ENCODE results near the gene CYTH1. TPM values are rescaled to one million over a fixed set of nuclear protein-coding genes. Genes with fewer than 3 reads are reported as not detected.

Gene CYTH1
- total and polyA plus RNA-seq, 2 donors (not counting 1 experiment from before 2014, with no cell fraction given) = 255 to 353 TPM

GRCh38 chr17:78706271-78706915 lies 75.7 kb downstream of the CYTH1 start:
- DNase-seq = peak; percentile 76
- peaks cover 19 to 77% of the 10 kb centered on the region in 2 experiments for H3K36me3 ChIP-seq (replicated peaks in 1 of 2; ENCODE audit: control extremely low read depth in 1 of 2, control insufficient read depth in 1 of 2, extremely low read depth in 1 of 2, insufficient read depth in 2 of 2, low read length in 1 of 2)
- peaks cover 49% of the 10 kb centered on the region for H3K4me1 Mint-ChIP-seq
- H3K27me3 Mint-ChIP-seq = no peaks in the 10 kb centered on the region
- H3K9me3 ChIP-seq (ENCODE audit: control extremely low read depth in 1 of 3, control insufficient read depth in 2 of 3, insufficient read depth in 1 of 3, low read length in 2 of 3) = no peaks in the 10 kb centered on the region
- H3K9ac ChIP-seq (ENCODE audit: low read length) = no peak overlapping the region
- peaks cover 39 to 52% of the 10 kb centered on the region in 2 donors for H3K4me1 ChIP-seq (ENCODE audit: control insufficient read depth in 2 of 2, insufficient read depth in 2 of 2, low read length in 2 of 2)
- no peak overlapping the region for H3K4me3 ChIP-seq (ENCODE audit: control extremely low read depth in 1 of 5, extremely low read depth in 1 of 5, insufficient read depth in 1 of 5, low read depth in 2 of 5, low read length in 4 of 5)
- peak; percentile 86 for ATAC-seq (ENCODE audit: low read depth)
- 53% methylated on average over 7 of the region's 10 CpGs for WGBS (ENCODE audit: insufficient coverage)
- peaks cover 94% of the 10 kb centered on the region for H3K79me2 ChIP-seq (ENCODE audit: control insufficient read depth, insufficient read depth, low read length)
- no peak for TF ChIP-seq CTCF (IDR thresholded peaks at IDR 0.05)
- TF ChIP-seq EZH2 (IDR thresholded peaks at IDR 0.05; ENCODE audit: borderline replicate concordance, insufficient read depth, low read depth, low read length, poor library complexity, severe bottlenecking) = no peak
- no peak overlapping the region for H3K4me2 ChIP-seq (replicated peaks; ENCODE audit: low read depth, low read length, poor library complexity, severe bottlenecking)
- H3K27ac Mint-ChIP-seq = peak overlapping the region; percentile 63
- H3K27me3 ChIP-seq (replicated peaks in 1 of 4; ENCODE audit: control extremely low read depth in 1 of 4, control insufficient read depth in 3 of 4, insufficient read depth in 4 of 4, low read length in 3 of 4) = no peaks in the 10 kb centered on the region
- H2AFZ ChIP-seq (ENCODE audit: insufficient read depth, low read depth, low read length, poor library complexity, severe bottlenecking) = no peak overlapping the region
- intact Hi-C loops (cut with micrococcal nuclease) = loop anchor here (1.0 to 5.0 kb wide), 4 partner anchors 8 to 91 kb away; partner anchors contain the start of gene CYTH1
- H3K27ac ChIP-seq (ENCODE audit: low read length in 2 of 2) = peak overlapping the region; percentile 45 to 82
- peak overlapping the region; percentile 37 for H3K4me3 Mint-ChIP-seq
- peaks cover 98% of the 10 kb centered on the region for H4K20me1 ChIP-seq (ENCODE audit: control insufficient read depth, insufficient read depth, low read length, poor library complexity, severe bottlenecking)
- H3K9me3 Mint-ChIP-seq (ENCODE audit: insufficient read depth) = no peaks in the 10 kb centered on the region
- ChIA-PET CTCF (interaction anchor here (0.8 to 7.0 kb wide), 14 partner anchors 11 to 209 kb away, joined by 3 to 65 read pairs (median 3); no protein-coding TSS in a partner anchor), POLR2A (interaction anchor here (0.5 to 1.6 kb wide), 5 partner anchors 10 to 76 kb away, joined by 3 to 10 read pairs (median 8); no protein-coding TSS in a partner anchor)

- H3K4me2 ChIP-seq (replicated peaks; ENCODE audit: low read depth, low read length, poor library complexity, severe bottlenecking) = no peak overlapping the region
- no peaks in the 10 kb centered on the region for H3K9me3 Mint-ChIP-seq (ENCODE audit: insufficient read depth)
- peaks cover 31 to 43% of the 10 kb centered on the region in 2 donors for H3K4me1 ChIP-seq (ENCODE audit: control insufficient read depth in 2 of 2, insufficient read depth in 2 of 2, low read length in 2 of 2)
- ATAC-seq (ENCODE audit: low read depth) = no peak
- peaks cover 41% of the 10 kb centered on the region for H3K4me1 Mint-ChIP-seq
- no peak overlapping the region for H3K4me3 ChIP-seq (ENCODE audit: control extremely low read depth in 1 of 5, extremely low read depth in 1 of 5, insufficient read depth in 1 of 5, low read depth in 2 of 5, low read length in 4 of 5)
- no peak overlapping the region for H2AFZ ChIP-seq (ENCODE audit: insufficient read depth, low read depth, low read length, poor library complexity, severe bottlenecking)
- intact Hi-C loops (cut with micrococcal nuclease) = loop anchor here (5.0 kb wide), 2 partner anchors 77 to 92 kb away; partner anchors contain the start of gene CYTH1
- 95% methylated on average over 3 of the region's 4 CpGs for WGBS (ENCODE audit: insufficient coverage)
- peaks cover 23 to 87% of the 10 kb centered on the region in 2 experiments for H3K36me3 ChIP-seq (replicated peaks in 1 of 2; ENCODE audit: control extremely low read depth in 1 of 2, control insufficient read depth in 1 of 2, extremely low read depth in 1 of 2, insufficient read depth in 2 of 2, low read length in 1 of 2)
- no peak overlapping the region for H3K4me3 Mint-ChIP-seq
- no peak overlapping the region for H3K9ac ChIP-seq (ENCODE audit: low read length)
- TF ChIP-seq CTCF (IDR thresholded peaks at IDR 0.05) = no peak
- no peak for TF ChIP-seq EZH2 (IDR thresholded peaks at IDR 0.05; ENCODE audit: borderline replicate concordance, insufficient read depth, low read depth, low read length, poor library complexity, severe bottlenecking)
- H3K79me2 ChIP-seq (ENCODE audit: control insufficient read depth, insufficient read depth, low read length) = peaks cover 88% of the 10 kb centered on the region
- H3K27me3 Mint-ChIP-seq = no peaks in the 10 kb centered on the region
- no peak overlapping the region for H3K27ac Mint-ChIP-seq
- H3K9me3 ChIP-seq (ENCODE audit: control extremely low read depth in 1 of 3, control insufficient read depth in 2 of 3, insufficient read depth in 1 of 3, low read length in 2 of 3) = no peaks in the 10 kb centered on the region
- peaks cover 97% of the 10 kb centered on the region for H4K20me1 ChIP-seq (ENCODE audit: control insufficient read depth, insufficient read depth, low read length, poor library complexity, severe bottlenecking)
- ChIA-PET CTCF (interaction anchor here (0.9 to 1.4 kb wide), 5 partner anchors 9 to 75 kb away, joined by 3 to 5 read pairs (median 3); no protein-coding TSS in a partner anchor), POLR2A (no interaction called here)
- no peak for DNase-seq
- no peaks in the 10 kb centered on the region for H3K27me3 ChIP-seq (replicated peaks in 1 of 4; ENCODE audit: control extremely low read depth in 1 of 4, control insufficient read depth in 3 of 4, insufficient read depth in 4 of 4, low read length in 3 of 4)
- peak overlapping the region in 1 of 2 donors; percentile 43 for H3K27ac ChIP-seq (ENCODE audit: low read length in 2 of 2)
These were observed 77.0 kb downstream of the CYTH1 start for GRCh38 chr17:78705071-78705470.

All from B cell (primary cell).